ENCODE data around the gene CELF2.

- no peak for TF ChIP-seq CTCF (IDR thresholded peaks at IDR 0.05)
- no peak for TF ChIP-seq EP300 (IDR thresholded peaks at IDR 0.05)
- TF ChIP-seq POLR2A (IDR thresholded peaks at IDR 0.05), result no peak
- TF ChIP-seq POLR2AphosphoS5 (IDR thresholded peaks at IDR 0.05), result no peak
Observed at GRCh38 chr10:10968257-10968588, 49.4 kb upstream of the CELF2 start.

Data from suprapubic skin (tissue), 4 donors.